SIG-M5 treated with dmso at 0.1 percent for 504 hours (cell line): ENCODE measurements around the gene MIGA2.
"Not testable (repeated sequence)": the region's sequence is repeated elsewhere in the genome, so short reads cannot be mapped to it uniquely, and the experiment has no call there.

Experiments
- DNase-seq: peaks from one replicate; lab custom pipeline; 2025; ENCODE audit not compliant: unreplicated experiment; lab: John Stamatoyannopoulos, UW

The MIGA2 gene, protein sequence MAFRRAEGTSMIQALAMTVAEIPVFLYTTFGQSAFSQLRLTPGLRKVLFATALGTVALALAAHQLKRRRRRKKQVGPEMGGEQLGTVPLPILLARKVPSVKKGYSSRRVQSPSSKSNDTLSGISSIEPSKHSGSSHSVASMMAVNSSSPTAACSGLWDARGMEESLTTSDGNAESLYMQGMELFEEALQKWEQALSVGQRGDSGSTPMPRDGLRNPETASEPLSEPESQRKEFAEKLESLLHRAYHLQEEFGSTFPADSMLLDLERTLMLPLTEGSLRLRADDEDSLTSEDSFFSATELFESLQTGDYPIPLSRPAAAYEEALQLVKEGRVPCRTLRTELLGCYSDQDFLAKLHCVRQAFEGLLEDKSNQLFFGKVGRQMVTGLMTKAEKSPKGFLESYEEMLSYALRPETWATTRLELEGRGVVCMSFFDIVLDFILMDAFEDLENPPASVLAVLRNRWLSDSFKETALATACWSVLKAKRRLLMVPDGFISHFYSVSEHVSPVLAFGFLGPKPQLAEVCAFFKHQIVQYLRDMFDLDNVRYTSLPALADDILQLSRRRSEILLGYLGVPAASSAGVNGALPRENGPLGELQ

GRCh38 chr9:129036241-129036922, at the start of gene MIGA2:
Gene MIGA2, plus strand, starts transcription at chr9:129036626. Its CDS starts 3,969 bp downstream, at chr9:129040595.
- peak; percentile 99 for DNase-seq

- DNase-seq = no peak
Measured at GRCh38 chr9:128986671-128987070, 49.8 kb upstream of the MIGA2 start.

DNA sequence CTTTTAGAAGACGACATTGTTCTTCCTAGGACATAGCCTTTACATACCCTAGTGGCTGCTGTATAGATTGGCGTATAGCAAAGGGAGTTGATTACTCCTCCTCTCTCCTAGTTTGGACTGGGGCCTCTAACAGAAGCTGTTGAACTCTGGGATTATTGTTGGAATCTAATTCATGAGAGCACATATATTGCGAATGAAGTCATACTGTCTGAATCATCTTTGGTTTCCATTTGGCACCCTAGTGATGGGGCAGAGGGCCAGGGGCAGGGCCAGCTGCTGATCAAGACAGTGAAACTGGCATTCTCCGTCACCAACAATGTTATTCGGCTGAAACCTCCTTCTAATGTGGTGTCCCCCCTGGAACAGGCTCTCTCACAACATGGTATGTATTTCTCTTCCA, 48.6 kb upstream of the MIGA2 start:
- no peak for DNase-seq

DNA sequence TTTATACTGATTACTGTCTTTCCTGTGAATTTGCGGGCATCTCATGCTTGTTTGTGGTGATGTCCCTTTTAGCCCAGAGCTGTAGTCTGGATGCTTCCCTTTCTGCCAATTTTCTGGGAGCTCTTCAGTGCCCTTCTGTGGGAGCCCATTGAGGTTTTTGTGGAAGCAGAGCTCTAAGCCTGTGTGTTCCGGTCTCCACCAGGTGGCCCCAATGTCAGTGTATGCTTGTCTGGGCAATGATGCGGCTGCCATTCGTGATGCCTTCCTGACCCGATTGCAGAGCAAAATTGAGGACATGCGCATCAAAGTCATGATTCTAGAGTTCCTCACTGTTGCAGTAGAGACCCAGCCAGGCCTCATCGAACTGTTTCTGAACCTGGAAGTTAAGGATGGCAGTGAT, 43.4 kb upstream of the MIGA2 start:
- peak; percentile 19 for DNase-seq

DNA sequence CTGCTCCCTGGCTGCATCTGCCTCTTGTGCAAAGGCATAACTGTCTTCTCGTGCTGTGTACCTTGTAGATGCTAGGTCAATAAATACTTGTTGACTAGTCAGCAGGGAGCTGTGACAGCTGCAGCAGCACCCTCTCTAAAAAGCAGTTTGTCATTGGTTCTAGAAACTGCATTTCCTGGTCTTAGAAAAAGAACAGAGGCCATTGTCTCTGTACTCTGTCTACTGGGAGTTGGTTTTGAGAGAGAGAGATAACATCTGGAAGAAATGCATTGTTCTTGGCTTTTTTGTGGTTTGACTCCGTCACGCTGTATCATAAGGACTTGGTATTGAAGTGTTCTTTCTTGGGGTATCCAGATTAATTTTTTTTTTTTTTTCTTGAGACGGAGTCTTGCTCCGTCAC, 40.6 kb upstream of the MIGA2 start:
- no peak for DNase-seq

DNA sequence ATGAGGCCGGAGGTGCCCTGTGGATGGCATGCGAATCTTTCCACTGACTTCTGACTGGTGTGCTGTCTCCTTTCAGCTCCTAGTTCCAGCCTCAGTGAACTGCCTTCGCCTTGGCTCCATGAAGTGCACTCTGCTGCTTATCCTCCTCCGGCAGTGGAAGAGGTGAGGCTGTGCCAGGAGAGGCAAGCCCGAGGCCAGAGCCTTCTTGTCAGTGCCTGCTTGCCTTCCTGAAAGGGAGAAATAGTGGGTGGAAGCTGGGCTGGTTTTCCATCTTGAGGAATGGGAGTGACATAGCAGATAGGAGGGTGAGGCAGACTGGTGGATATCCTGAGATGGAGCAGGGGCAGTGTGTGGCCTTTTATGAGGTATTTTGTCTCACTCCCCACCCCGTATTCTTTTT, 38.0 kb upstream of the MIGA2 start:
- no peak for DNase-seq

DNA sequence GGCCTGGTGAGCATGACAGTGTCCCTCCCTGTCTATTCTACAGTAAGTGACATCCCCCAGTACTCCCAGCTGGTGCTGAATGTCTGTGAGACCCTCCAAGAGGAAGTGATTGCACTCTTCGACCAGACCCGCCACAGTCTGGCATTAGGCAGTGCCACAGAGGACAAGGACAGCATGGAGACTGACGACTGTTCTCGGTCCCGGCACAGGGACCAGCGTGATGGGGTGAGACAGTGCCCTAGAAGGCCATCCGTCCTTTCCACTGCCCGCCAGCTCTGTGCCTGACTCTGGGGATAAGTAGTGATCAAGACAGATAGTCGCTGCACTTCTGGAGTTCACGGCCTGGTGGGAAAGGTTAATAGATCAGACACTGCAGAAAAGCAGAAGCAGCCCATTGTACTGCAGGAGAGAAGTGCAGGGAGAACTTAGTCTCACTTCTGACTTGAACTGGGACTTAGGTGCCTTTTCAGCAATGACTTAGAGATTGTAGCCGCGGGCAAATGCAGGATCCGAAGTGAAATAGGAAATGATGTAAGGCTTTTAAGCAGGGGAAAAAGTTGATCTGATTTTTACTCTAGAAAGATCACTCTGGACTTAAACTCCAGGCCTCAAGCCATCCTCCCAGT, 36.7 kb upstream of the MIGA2 start:
- no peak for DNase-seq

DNA sequence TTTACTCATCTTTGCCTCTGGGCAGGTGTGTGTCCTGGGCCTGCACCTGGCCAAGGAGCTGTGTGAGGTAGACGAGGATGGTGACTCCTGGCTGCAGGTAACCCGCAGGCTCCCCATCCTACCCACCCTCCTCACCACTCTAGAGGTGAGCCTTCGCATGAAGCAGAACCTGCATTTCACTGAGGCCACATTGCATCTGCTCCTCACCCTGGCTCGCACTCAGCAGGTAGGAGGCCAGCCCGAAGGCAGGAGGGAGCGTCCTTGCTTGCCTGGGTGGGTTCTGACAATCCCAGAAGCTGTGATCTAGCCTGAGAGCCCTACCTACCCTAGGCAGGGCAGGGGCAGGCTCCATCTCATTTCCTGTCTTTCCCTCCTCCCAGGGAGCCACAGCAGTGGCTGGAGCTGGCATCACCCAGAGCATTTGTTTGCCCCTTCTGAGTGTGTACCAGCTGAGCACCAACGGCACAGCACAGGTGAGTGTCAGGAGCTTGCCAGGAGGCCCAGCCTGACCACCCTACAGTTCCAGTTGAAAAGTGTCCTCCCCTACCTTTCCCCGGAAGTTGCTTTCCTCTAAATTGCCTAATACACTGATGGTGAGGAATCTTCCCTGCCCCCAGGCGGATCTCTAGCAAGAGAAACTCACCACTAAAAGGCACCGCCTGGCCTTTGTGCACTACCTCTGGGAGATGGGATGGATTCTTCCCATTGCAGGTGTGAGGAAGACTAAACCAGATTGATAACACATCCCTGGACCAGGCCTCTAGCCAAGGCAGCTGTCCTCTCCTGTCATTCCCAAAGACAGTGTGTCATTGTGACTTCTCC, 34.7 kb upstream of the MIGA2 start:
- DNase-seq = no peak

- no peak for DNase-seq
Measured at GRCh38 chr9:129002992-129003391, 33.4 kb upstream of the MIGA2 start.

DNA sequence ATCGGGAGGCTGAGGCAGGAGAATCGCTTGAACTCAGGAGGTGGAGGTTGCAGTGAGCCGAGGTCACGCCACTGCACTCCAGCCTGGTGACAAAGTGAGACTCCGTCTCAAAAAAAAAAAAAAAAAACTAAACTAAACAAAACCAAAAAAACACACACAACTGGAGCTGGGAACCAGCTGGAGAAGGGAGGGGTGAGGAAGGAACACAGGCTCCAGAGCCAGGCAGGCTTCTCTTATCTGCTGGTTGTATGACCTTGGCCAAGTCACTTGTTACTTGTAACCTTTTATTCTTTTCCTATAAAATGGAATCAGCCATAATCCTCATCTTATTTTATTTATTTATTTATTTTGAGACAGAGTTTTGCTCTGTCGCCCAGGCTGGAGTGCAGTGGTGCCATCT, 32.3 kb upstream of the MIGA2 start:
- DNase-seq = not testable (repeated sequence)

DNA sequence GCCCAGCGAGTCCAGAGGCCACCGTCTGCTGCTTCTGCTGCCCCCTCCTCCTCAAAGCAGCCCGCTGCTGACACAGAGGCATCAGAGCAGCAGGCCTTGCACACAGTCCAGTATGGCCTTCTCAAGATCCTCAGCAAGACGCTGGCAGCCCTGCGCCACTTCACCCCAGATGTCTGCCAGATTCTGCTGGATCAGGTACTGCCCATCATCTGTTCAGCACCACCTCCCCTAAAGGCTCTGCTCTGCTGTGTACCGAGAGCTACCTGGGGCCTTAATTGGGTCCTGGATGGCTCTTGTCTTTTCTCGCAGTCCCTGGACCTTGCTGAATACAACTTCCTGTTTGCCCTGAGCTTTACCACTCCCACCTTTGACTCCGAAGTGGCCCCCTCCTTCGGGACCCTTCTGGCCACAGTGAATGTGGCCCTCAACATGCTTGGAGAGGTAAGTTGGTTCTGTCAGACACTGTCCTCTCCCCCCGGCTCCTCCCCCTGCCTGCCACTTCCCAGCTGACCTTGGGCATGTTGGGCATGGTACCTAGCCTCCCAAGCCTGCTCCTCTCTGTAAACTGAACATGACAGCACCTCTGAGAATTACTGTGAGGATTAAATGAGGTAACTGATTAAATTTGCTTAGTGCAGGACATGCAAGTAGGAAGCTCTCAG, 31.0 kb upstream of the MIGA2 start:
- DNase-seq = no peak

- peak; percentile 71 for DNase-seq
Measured at GRCh38 chr9:129006328-129007034, 29.9 kb upstream of the MIGA2 start.

- DNase-seq = no peak
Measured at GRCh38 chr9:129007035-129007765, 29.2 kb upstream of the MIGA2 start.

DNA sequence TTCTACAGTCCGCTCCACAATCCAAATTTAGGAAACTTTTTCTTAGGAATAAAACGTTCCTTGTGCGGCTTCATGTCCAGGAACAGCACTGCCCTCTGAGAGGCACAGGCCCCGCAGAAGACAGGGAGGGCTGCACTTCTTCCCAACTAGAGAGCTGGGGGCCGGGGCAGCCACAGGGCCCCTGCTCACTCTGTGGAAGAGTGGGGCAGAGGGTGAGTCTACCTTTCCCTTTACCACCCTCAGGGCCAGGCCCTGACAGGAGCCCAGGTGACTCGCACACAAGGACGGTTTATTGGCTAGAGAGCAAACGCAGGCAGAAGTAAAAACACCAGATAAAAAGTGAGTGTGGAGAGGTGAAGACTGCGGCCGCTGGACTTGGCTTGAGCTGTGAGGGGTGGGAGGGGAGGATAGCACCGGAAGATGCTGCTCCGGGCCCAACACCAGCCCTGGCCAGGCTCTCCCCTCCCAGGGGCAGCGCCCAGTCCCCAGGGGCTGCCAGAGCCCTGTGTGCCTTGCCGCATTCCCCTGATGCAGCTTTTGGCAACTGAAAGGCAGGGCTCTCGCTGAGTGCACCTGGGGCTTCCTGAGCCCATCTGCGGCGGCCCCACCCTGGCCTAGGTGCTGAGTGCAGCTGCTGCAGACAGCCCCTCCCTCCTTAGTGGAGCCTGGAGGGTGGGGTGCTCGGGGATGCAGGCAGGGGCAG, 28.5 kb upstream of the MIGA2 start:
- no peak for DNase-seq

- DNase-seq = no peak
Measured at GRCh38 chr9:129008469-129008965, 27.9 kb upstream of the MIGA2 start.

DNA sequence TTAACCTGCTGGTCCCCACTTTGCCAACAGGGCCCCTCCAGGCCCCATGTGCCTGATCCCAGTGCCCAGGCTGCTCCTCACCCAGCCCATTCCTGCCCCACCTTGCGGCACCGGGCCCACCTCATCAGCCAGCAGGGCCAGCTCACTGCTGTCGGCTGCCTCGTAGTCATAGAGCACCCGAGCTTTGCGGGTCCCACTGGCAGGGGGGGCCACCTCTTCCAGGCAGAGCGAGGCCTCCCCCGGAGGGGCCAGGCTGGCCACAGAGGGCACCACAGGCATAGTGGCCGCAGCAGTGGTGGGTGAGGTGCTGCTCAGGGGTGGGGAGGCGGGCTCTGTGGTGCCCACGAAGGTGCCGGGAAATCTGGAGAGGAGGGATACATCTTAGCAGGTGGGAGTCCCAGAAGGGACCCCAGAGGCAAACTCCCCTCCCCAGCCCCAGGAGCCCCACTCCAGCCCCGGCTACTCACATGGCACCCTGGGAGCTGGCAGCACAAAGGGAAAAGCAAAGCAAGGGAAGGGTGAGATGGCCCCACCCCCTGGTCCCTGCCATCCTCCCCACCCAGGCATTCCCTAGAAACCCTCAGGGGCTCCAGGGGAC, 27.3 kb upstream of the MIGA2 start:
- no peak for DNase-seq

DNA sequence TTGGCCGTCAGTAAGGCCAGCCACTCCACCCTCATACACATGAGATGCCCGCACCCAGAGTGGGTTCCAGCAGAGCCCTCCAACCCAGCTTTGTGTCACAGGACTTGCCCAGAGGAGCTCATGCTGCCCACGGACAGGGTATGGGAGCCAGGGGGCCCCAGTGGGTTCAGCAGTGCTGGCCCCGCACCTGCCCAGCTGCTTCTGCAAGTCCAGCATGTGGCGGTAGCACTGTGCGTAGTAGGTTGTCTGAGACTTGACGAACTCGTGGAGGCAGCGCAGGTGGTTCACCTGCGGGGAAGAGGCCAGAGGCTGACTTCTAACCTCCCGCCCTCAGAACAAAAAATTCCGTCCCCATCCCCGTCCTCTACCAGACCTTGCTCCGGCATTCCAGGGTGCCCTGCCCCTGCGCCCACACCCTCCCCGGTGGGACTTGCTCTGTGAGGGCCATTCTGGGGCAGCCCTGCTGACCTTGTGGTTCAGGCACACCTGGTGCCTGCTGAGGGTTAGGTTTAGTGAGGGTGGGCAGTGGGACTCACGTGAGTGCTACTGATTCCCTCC, 26.8 kb upstream of the MIGA2 start:
- no peak for DNase-seq
